HG02763 (cell line): Measurements from ENCODE around the gene RAB30.

Experiments used
- ATAC-seq: cut with Tn5 transposase; IDR thresholded peaks from one replicate; pipeline ENCODE4 v1.9.1; 2021; ENCODE audit warnings: mild to moderate bottlenecking, moderate library complexity; ENCODE audit not compliant: unreplicated experiment

Gene RAB30

GRCh38 chr11:83071567-83072349, at the start of gene RAB30:
Gene RAB30, minus strand, starts transcription at chr11:83071897. Its CDS starts 74,581 bp downstream, at chr11:82997316.
- ATAC-seq, result peak; percentile 94

GRCh38 chr11:83120327-83120726, 48.6 kb upstream of the RAB30 start:
- no peak for ATAC-seq

- ATAC-seq, result no peak
These were observed 47.5 kb upstream of the RAB30 start for GRCh38 chr11:83119216-83119615.

GRCh38 chr11:83118814-83119213, 47.1 kb upstream of the RAB30 start:
- no peak for ATAC-seq

- ATAC-seq, result no peak
These were observed 44.4 kb upstream of the RAB30 start for GRCh38 chr11:83116015-83116641.

GRCh38 chr11:83115551-83115950, 43.9 kb upstream of the RAB30 start:
- ATAC-seq, result no peak

GRCh38 chr11:83115026-83115425, 43.3 kb upstream of the RAB30 start:
- ATAC-seq, result no peak

GRCh38 chr11:83112886-83113285, 41.2 kb upstream of the RAB30 start:
- ATAC-seq, result no peak

- no peak for ATAC-seq
These were observed 33.5 kb upstream of the RAB30 start for GRCh38 chr11:83105168-83105567.

GRCh38 chr11:83102834-83103233, 31.1 kb upstream of the RAB30 start:
- no peak for ATAC-seq

- no peak for ATAC-seq
These were observed 25.9 kb upstream of the RAB30 start for GRCh38 chr11:83097429-83098075.

- no peak for ATAC-seq
These were observed 21.9 kb upstream of the RAB30 start for GRCh38 chr11:83093634-83094033.

GRCh38 chr11:83092488-83093384, 21.0 kb upstream of the RAB30 start:
- ATAC-seq, result no peak

- no peak for ATAC-seq
These were observed 17.3 kb upstream of the RAB30 start for GRCh38 chr11:83088965-83089364.

GRCh38 chr11:83087035-83087434, 15.3 kb upstream of the RAB30 start:
- no peak for ATAC-seq

- ATAC-seq, result no peak
These were observed 8.1 kb upstream of the RAB30 start for GRCh38 chr11:83079820-83080219.

- no peak for ATAC-seq
These were observed 6.6 kb upstream of the RAB30 start for GRCh38 chr11:83078269-83078668.

- no peak for ATAC-seq
These were observed 2.2 kb upstream of the RAB30 start for GRCh38 chr11:83073884-83074283.

- no peak for ATAC-seq
These were observed 1.6 kb upstream of the RAB30 start for GRCh38 chr11:83073258-83073657.

GRCh38 chr11:83072350-83073242, 899 bp upstream of the RAB30 start:
- no peak for ATAC-seq
